Upper lobe of left lung (tissue), 4 donors: ENCODE results near the gene MYOC.

ENCODE experiments used
- EP300 ChIP-seq, 4 donors: sonication (generic); formaldehyde crosslinking; IDR thresholded peaks; one replicate each; pipeline ENCODE4 v1.5.1; 2017; ENCODE audit warnings: antibody characterized with exemption in 4 of 4, control low read depth in 2 of 4
- POLR2A ChIP-seq, 4 donors: fragments of 450-650 bp; IDR thresholded peaks; one replicate each; pipeline ENCODE4 v1.5.1; 2016 to 2017; ENCODE audit warnings: antibody characterized with exemption in 4 of 4, mild to moderate bottlenecking in 2 of 4
- TF ChIP-seq, protein P1 (sequence below), 6 experiments: fragments of 450-650 bp in 4 of 6; fragments of 200-600 bp in 2 of 6; sonication (generic) in 2 of 6; IDR thresholded peaks; one replicate each; pipeline ENCODE4 v1.5.1; 2016 to 2019; ENCODE audit warnings: antibody characterized with exemption in 6 of 6

DNA sequence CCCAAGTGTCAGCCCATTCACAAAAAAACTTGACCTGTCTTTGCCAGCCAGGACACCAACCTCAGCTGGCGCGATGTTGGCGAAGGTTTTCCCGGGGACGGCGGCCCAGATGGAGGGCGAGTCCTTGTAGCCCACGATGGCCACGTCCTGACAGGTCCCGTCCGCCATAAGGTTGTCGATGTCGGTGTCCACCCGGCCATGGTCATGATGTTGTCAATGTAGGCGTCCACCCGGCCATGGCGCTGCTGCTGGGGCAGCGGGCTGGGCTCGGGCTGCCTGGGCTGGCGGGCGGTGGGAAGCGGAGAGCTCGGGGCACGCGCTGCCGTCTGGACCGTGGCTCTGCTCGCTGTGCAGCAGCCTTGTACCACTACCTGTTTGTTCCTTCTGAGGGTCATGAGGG, 18.3 kb upstream of the MYOC start:
- TF ChIP-seq, protein P1, sequence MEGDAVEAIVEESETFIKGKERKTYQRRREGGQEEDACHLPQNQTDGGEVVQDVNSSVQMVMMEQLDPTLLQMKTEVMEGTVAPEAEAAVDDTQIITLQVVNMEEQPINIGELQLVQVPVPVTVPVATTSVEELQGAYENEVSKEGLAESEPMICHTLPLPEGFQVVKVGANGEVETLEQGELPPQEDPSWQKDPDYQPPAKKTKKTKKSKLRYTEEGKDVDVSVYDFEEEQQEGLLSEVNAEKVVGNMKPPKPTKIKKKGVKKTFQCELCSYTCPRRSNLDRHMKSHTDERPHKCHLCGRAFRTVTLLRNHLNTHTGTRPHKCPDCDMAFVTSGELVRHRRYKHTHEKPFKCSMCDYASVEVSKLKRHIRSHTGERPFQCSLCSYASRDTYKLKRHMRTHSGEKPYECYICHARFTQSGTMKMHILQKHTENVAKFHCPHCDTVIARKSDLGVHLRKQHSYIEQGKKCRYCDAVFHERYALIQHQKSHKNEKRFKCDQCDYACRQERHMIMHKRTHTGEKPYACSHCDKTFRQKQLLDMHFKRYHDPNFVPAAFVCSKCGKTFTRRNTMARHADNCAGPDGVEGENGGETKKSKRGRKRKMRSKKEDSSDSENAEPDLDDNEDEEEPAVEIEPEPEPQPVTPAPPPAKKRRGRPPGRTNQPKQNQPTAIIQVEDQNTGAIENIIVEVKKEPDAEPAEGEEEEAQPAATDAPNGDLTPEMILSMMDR (IDR thresholded peaks at IDR 0.05): no peak
- TF ChIP-seq EP300 (IDR thresholded peaks at IDR 0.05): no peak
- TF ChIP-seq POLR2A (IDR thresholded peaks at IDR 0.05): no peak
